H1 (cell line): ENCODE data around the gene ACADVL. TPM values are rescaled to one million over a fixed set of nuclear protein-coding genes. Genes with fewer than 3 reads are reported as not detected.

ENCODE experiments used
- BRCA1 ChIP-seq: IDR thresholded peaks from 2 replicates; pipeline ENCODE4 v1.6.1; 2012; ENCODE audit warnings: low read depth, low read length, improper control_type of control experiment
- KDM4A ChIP-seq: IDR thresholded peaks from one replicate; pipeline ENCODE4 v1.7.1; 2012; ENCODE audit warnings: low read depth, mild to moderate bottlenecking, moderate library complexity, low read length, inconsistent platforms; ENCODE audit not compliant: severe bottlenecking
- POLR2A ChIP-seq, 2 experiments: IDR thresholded peaks; 1 replicate in 1 of 2; 2 replicates in 1 of 2; pipeline ENCODE4 v1.6.1; 2011; ENCODE audit warnings: low read depth in 2 of 2, low read length in 2 of 2, mild to moderate bottlenecking in 2 of 2; ENCODE audit errors: control extremely low read depth in 1 of 2
- RFX5 ChIP-seq: IDR thresholded peaks from 2 replicates; pipeline ENCODE4 v1.6.1; 2011; ENCODE audit warnings: low read depth, low read length, improper control_type of control experiment, borderline replicate concordance
- TAF1 ChIP-seq: IDR thresholded peaks from 2 replicates; pipeline ENCODE4 v1.6.1; 2011; ENCODE audit warnings: mild to moderate bottlenecking, low read depth, low read length
- TBP ChIP-seq: IDR thresholded peaks from 2 replicates; pipeline ENCODE4 v1.6.1; 2011; ENCODE audit warnings: low read depth, low read length, improper control_type of control experiment
- polyA plus RNA-seq, 7 experiments: library from polyadenylated mRNA; depleted of rRNA in 3 of 7; stranded (reverse) in 5 of 7; unstranded in 2 of 7; fragments of >200 nt in 5 of 7; fragments of 200-250 nt in 2 of 7; gene quantifications; 1 replicate in 5 of 7; 2 replicates in 1 of 7; 4 replicates in 1 of 7; pipeline versions ENCODE4 v1.2.1 to v1.2.3, GENCODE V29; 2011 to 2013; ENCODE audit warnings: missing spikeins in 2 of 7, mixed read lengths in 2 of 7
- total RNA-seq: library from RNA; stranded (reverse); fragmentation: NEBNext Ultra II Directional; extraction: Animal tissue kit (Norgen Biotek cat#: 25700); gene quantifications from 2 replicates; pipeline ENCODE4 v1.2.1, GENCODE V29; 2021
- TF ChIP-seq, protein P1 (sequence below): IDR thresholded peaks from 2 replicates; pipeline ENCODE4 v1.6.1; 2012; ENCODE audit warnings: inconsistent platforms

ACADVL gene
- total and polyA plus RNA-seq, 2 of the 8 experiments (the other 6 are each of a cell fraction or from before 2014, with no cell fraction given), result 181 to 231 TPM

DNA sequence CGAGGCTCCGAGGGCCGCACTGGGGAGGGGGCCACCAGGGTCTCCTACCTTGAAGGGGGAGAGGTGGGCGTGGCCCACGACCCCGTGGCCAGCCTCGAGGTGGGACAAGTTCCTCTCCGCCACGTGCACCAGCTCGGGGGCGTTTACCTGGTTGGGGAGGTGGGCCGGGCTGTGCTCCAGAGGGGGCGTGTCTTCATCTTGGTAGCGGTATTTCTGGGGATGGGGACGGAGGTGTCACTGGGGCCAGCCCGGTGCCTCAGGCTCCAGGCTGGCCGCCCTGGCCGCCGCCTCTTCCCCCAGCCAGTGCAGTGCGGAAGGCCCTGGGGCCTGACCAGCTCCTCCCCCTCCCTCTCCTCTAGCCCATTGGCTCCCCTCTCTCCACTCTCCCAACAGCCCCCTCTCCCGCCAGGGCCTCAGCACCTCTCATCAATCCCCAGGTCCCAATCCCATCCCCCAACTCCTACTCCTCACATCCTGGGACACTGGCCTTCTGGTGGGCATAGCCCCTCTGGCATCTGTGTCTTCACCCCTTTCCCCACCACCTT, 11.6 kb upstream of the ACADVL start (continued):
- TF ChIP-seq, protein P1, sequence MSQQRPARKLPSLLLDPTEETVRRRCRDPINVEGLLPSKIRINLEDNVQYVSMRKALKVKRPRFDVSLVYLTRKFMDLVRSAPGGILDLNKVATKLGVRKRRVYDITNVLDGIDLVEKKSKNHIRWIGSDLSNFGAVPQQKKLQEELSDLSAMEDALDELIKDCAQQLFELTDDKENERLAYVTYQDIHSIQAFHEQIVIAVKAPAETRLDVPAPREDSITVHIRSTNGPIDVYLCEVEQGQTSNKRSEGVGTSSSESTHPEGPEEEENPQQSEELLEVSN, result peak; percentile 83
- TF ChIP-seq KDM4A (peak; percentile 54), TBP (0 out of 2 replicates have a peak, but pooled peaks have one; percentile 15), POLR2A (IDR thresholded peaks at IDR 0.05; ENCODE audit: control extremely low read depth in 1 of 2, low read depth in 2 of 2, low read length in 2 of 2) (peak in 1 of 2 experiments; percentile 54; a peak in 1 of 3 replicates), RFX5 (no peak), BRCA1 (no peak), TAF1 (no peak)
